Hepatocyte (in vitro differentiated cells): ENCODE measurements around the gene SP110. TPM values are rescaled to one million over a fixed set of nuclear protein-coding genes. Genes with fewer than 3 reads are reported as not detected.
A peak's percentile ranks its signal among the peaks of the same experiment; 100 is the strongest.

ENCODE experiments used
- DNase-seq: peaks from one replicate; pipeline ENCODE4 v3.0.0-alpha.2; 2016; ENCODE audit warnings: low spot score
- H2AFZ ChIP-seq: fragments of 200-600 bp; sonication (generic); 2 replicates; pipeline ENCODE4 v1.6.0; 2016; ENCODE audit warnings: antibody characterized with exemption, mild to moderate bottlenecking
- H3K27ac ChIP-seq: fragments of 200-600 bp; sonication (generic); 2 replicates; pipeline ENCODE4 v1.5.1; 2016; ENCODE audit warnings: mild to moderate bottlenecking
- H3K27me3 ChIP-seq: fragments of 200-600 bp; sonication (generic); 2 replicates; pipeline ENCODE4 v1.6.1; 2016
- H3K36me3 ChIP-seq: fragments of 200-600 bp; sonication (generic); replicated peaks from 2 replicates; pipeline ENCODE4 v1.5.1; 2016; ENCODE audit warnings: low read depth; ENCODE audit not compliant: insufficient read depth
- H3K4me1 ChIP-seq: fragments of 200-600 bp; sonication (generic); 2 replicates; pipeline ENCODE4 v1.5.1; 2016; ENCODE audit warnings: mild to moderate bottlenecking, moderate library complexity; ENCODE audit not compliant: insufficient read depth
- H3K4me2 ChIP-seq: fragments of 200-600 bp; sonication (generic); 2 replicates; pipeline ENCODE4 v1.6.0; 2016
- H3K4me3 ChIP-seq: fragments of 200-600 bp; sonication (generic); 2 replicates; pipeline ENCODE4 v1.5.1; 2016; ENCODE audit warnings: mild to moderate bottlenecking
- H3K79me2 ChIP-seq: fragments of 200-600 bp; sonication (generic); 2 replicates; pipeline ENCODE4 v1.6.0; 2017; ENCODE audit warnings: mild to moderate bottlenecking
- H3K9me2 ChIP-seq: fragments of 200-600 bp; sonication (generic); replicated peaks from 2 replicates; pipeline ENCODE4 v1.6.0; 2017; ENCODE audit warnings: mild to moderate bottlenecking; ENCODE audit not compliant: insufficient read depth
- H3K9me3 ChIP-seq: fragments of 200-600 bp; sonication (generic); 2 replicates; pipeline ENCODE4 v1.5.1; 2016; ENCODE audit warnings: low read depth, mild to moderate bottlenecking
- H4K20me1 ChIP-seq: fragments of 200-600 bp; sonication (generic); 2 replicates; pipeline ENCODE4 v1.6.0; 2016; ENCODE audit warnings: mild to moderate bottlenecking; ENCODE audit not compliant: insufficient read depth, poor library complexity, severe bottlenecking
- EZH2 ChIP-seq: fragments of 200-600 bp; sonication (generic); IDR thresholded peaks from 2 replicates; pipeline ENCODE4 v1.6.1; 2016; ENCODE audit warnings: antibody characterized with exemption, mild to moderate bottlenecking, borderline replicate concordance
- EZH2phosphoT487 ChIP-seq: fragments of 200-600 bp; sonication (generic); IDR thresholded peaks from one replicate; pipeline ENCODE4 v1.6.1; 2018; ENCODE audit warnings: antibody characterized with exemption, mild to moderate bottlenecking, low read depth, moderate library complexity; ENCODE audit not compliant: unreplicated experiment, severe bottlenecking
- WGBS: methylation state at CpG from one replicate; pipeline ENCODE4 v1.1.6; 2016; ENCODE audit warnings: low lambda C conversion rate; ENCODE audit errors: missing lambda C conversion rate; 5-methylcytosine and 5-hydroxymethylcytosine counted together
- polyA plus RNA-seq: library from polyadenylated mRNA; unstranded; fragments of >200 nt; fragmentation: Nextera tagmentation; extraction: Ambion mirVana; gene quantifications from 2 replicates; pipeline ENCODE4 v1.2.1, GENCODE V29; 2016
- total RNA-seq: library from RNA; depleted of rRNA; stranded (reverse); fragments of >200 nt; gene quantifications from 2 replicates; pipeline ENCODE4 v1.2.3, GENCODE V29; 2014
- TF ChIP-seq, protein P1 (sequence below): fragments of 200-600 bp; sonication (generic); IDR thresholded peaks from 2 replicates; pipeline ENCODE4 v1.5.1; 2016; ENCODE audit warnings: antibody characterized with exemption, mild to moderate bottlenecking; ENCODE audit not compliant: poor library complexity

Gene SP110
- total and polyA plus RNA-seq, 2 experiments from 2014 or later: 10.9 to 15.9 TPM

GRCh38 chr2:230218421-230218820 is 1.4 kb downstream of the SP110 start:
- TF ChIP-seq EZH2phosphoT487 (no peak), EZH2 (no peak)
- TF ChIP-seq, protein P1, sequence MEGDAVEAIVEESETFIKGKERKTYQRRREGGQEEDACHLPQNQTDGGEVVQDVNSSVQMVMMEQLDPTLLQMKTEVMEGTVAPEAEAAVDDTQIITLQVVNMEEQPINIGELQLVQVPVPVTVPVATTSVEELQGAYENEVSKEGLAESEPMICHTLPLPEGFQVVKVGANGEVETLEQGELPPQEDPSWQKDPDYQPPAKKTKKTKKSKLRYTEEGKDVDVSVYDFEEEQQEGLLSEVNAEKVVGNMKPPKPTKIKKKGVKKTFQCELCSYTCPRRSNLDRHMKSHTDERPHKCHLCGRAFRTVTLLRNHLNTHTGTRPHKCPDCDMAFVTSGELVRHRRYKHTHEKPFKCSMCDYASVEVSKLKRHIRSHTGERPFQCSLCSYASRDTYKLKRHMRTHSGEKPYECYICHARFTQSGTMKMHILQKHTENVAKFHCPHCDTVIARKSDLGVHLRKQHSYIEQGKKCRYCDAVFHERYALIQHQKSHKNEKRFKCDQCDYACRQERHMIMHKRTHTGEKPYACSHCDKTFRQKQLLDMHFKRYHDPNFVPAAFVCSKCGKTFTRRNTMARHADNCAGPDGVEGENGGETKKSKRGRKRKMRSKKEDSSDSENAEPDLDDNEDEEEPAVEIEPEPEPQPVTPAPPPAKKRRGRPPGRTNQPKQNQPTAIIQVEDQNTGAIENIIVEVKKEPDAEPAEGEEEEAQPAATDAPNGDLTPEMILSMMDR: no peak
- H3K27me3 ChIP-seq: no peaks in the 10 kb centered on the region
- no peak overlapping the region for H3K4me3 ChIP-seq
- no peaks in the 10 kb centered on the region for H3K36me3 ChIP-seq
- peaks cover 5% of the 10 kb centered on the region for H3K4me1 ChIP-seq
- no peak overlapping the region for H3K27ac ChIP-seq
- H3K9me2 ChIP-seq: no peaks in the 10 kb centered on the region
- 79% methylated on average over 2 of the region's 2 CpGs for WGBS
- no peaks in the 10 kb centered on the region for H3K79me2 ChIP-seq
- no peaks in the 10 kb centered on the region for H3K9me3 ChIP-seq
- no peak for DNase-seq
- no peaks in the 10 kb centered on the region for H4K20me1 ChIP-seq
- no peak overlapping the region for H2AFZ ChIP-seq
- H3K4me2 ChIP-seq: peak overlapping the region; percentile 79

DNA sequence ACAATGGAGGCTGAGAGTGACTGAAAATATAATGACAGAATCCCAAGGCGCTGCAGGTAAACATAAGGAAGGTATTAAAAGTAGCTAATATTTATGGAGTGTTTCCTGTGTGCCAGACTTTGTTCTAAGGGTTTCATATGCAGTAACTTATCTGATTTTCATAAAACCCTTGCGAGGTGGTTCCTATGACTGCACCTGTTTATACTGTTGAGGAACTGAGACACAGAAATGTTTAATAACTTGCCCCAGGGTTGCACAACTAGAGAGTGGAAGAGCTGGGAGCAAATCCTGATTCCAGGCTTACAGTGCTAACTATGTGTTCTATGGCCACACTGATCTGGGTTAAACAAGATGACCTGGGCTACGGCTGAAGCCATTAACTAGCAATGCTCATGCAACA is 2.4 kb downstream of the SP110 start:
- Histone ChIP-seq H3K36me3 (no peaks in the 10 kb centered on the region), H3K4me3 (no peak overlapping the region), H3K27ac (no peak overlapping the region), H3K9me2 (no peaks in the 10 kb centered on the region), H3K4me1 (peaks cover 5% of the 10 kb centered on the region), H2AFZ (no peak overlapping the region), H3K4me2 (no peak overlapping the region), H3K27me3 (no peaks in the 10 kb centered on the region), H4K20me1 (no peaks in the 10 kb centered on the region), H3K79me2 (no peaks in the 10 kb centered on the region), H3K9me3 (no peaks in the 10 kb centered on the region)
- no peak for DNase-seq
- WGBS: 78% methylated on average over 3 of the region's 3 CpGs
- TF ChIP-seq, protein P1: no peak
- TF ChIP-seq EZH2phosphoT487: no peak
- TF ChIP-seq EZH2: no peak

- no peaks in the 10 kb centered on the region for H3K9me3 ChIP-seq
- H3K36me3 ChIP-seq: no peaks in the 10 kb centered on the region
- no peaks in the 10 kb centered on the region for H3K79me2 ChIP-seq
- no peak overlapping the region for H3K27ac ChIP-seq
- no peaks in the 10 kb centered on the region for H3K27me3 ChIP-seq
- H2AFZ ChIP-seq: no peak overlapping the region
- peaks cover 5% of the 10 kb centered on the region for H3K4me1 ChIP-seq
- H3K4me3 ChIP-seq: no peak overlapping the region
- DNase-seq: no peak
- TF ChIP-seq, protein P1: no peak
- TF ChIP-seq EZH2: no peak
- no peak for TF ChIP-seq EZH2phosphoT487
- 100% methylated on average over 1 of the region's 1 CpG for WGBS
- no peaks in the 10 kb centered on the region for H4K20me1 ChIP-seq
- H3K9me2 ChIP-seq: no peaks in the 10 kb centered on the region
- no peak overlapping the region for H3K4me2 ChIP-seq
Measured at GRCh38 chr2:230216489-230216888, 3.3 kb downstream of the SP110 start.
